ENCODE measurements around the gene KICS2.
"Not testable (repeated sequence)": the region's sequence is repeated elsewhere in the genome, so short reads cannot be mapped to it uniquely, and the experiment has no call there.

KICS2 gene

GRCh38 chr12:64222009-64222765 lies at the start of gene KICS2:
TSS of gene KICS2 (minus strand) at chr12:64222296. CDS start at chr12:64222237, 59 bp downstream.
- peak; percentile 31 for DNase-seq

- no peak for DNase-seq
These were observed 48.3 kb upstream of the KICS2 start for GRCh38 chr12:64270411-64270810.

DNA sequence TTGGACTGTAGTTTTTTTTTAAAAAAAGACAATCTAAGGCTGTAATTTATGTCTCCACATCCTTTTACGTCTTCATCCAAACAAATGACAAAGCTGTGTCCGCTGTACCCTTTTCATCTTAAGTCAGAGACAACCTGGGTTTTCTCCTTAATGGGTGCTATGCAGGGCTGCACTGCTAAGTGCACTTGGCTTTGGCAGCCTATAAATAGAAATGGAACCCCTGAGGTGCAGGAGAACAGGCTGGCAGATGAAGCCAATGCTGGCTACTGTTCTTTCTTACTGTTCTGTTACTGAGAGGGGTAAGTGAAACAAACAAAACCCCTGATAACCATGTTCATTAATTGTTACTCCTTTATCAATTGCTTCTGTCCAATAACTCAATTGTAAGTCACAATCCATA lies 47.1 kb upstream of the KICS2 start:
- no peak for DNase-seq

DNA sequence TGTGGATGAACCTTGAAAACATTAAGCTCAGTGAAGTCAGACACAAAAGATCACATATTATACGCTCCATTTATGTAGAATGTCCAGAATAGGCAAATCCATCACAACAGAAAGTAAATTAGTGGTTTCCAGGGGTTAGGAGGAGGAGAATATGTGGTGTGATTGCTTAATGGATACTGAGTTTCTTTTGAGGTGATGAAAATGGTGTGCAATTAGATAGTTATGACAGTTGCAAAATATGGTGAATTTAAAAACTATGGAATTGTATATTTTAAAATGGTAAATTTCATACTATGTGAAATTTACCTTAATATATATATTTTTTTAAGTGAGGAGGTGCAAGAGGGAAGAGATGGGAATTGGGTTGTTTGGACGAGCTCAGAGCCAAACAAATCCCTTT lies 46.3 kb upstream of the KICS2 start:
- DNase-seq: no peak

DNA sequence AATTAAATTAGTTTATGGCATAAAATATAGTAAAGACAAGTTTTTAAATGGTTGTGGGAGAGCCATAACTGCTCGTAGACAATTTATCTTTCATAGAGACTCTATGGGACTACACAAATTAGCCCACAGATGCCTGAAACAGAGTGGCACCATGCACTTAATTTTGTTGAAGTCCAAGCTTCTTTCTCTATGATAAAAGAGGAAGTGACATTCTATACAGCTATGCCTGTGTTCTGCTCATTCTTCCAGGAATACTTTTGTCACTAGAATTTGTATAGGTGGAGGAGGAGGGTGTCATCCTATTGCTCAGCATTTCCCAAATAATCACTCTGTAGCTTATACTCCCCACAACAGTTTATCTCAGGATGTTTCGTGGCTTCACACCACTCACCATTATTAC lies 43.7 kb upstream of the KICS2 start:
- no peak for DNase-seq

DNA sequence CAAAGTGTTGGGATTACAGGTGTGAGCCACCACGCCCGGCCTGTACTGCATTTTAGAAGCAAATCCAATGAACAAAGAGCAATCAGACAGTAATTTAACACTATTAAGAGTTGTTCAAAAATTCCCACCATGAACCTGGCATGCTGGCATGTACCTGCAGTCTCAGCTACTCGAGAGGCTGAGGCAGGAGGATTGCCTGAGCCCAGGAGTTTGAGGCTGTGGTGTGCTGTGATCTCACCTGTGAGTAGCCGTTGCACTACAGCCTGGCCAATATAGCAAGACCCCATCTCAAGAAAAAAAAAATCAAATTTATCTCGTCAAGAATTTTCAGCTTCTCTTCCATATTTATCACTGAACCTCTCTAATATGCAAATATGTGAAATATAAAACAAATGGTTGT lies 39.7 kb upstream of the KICS2 start:
- DNase-seq: no peak

- no peak for DNase-seq
These were observed 36.5 kb upstream of the KICS2 start for GRCh38 chr12:64258576-64258975.

DNA sequence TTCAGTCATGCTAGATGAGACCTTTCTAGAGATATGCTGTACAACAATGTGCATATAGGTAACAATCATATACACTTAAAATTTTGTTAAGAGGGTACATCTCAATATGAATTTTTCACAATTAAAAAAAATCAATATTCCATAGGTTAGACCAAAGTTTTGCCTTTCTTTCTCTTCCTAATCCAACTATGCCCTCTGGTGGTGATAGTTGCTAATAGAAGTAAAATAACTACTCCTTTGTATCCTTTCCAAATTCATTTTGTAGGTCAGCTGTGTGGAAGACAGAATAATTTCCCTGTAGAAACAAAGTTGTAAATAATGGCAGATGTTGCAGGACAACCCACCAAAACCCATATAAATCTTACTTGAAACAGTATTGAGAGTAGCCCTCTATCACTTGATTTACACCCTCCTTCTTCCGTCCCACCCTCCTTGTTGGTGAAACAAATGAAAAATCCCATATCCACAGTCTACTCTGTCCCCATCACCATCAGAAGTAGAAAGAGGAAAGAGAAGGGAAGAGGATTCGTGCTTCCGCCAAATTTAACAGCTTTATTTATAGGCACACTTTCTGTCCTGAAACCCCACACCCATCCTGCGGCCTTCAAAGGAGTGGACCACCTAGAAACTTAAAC lies 34.2 kb upstream of the KICS2 start:
- DNase-seq: no peak

- no peak for DNase-seq
These were observed 33.2 kb upstream of the KICS2 start for GRCh38 chr12:64255249-64255648.

- DNase-seq: no peak
These were observed 31.3 kb upstream of the KICS2 start for GRCh38 chr12:64253356-64253755.

DNA sequence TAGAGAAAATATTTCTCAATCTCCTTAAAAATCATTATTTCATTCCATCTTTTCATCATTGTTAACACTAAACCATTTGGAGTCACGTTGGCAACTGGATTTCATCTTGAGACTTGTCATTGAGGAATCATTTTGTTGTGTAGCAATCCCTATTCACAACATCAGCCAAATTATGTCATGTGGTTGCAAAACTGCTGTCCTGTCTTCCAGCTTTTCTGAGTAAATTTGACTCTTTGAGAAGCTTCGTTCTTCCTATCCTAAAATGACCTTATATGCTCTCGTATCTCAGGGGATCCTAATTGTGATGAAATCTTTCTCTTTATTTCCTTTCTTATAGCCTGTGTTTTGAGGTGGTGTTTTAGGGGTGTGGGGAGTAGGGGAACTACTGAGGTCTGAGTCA lies 30.6 kb upstream of the KICS2 start:
- DNase-seq: no peak

DNA sequence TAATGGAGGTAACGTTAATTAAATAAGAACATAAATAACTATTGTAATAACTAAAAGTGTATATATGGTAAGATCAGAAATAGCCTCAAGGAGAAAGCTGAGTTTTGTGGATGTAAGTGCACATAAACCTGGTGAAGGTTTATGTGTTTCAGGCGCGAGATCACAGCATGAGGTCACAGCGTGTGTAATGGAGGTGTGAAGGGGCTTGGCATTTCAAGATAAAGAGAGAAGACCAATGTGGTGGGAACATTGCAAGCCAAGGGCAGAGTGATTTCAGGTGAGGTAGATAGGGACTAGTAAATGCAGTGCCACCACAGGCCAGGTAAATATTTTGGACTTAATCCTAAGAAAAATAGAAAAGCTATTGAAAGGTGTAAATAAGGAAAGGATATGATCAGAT lies 21.7 kb upstream of the KICS2 start:
- no peak for DNase-seq

DNA sequence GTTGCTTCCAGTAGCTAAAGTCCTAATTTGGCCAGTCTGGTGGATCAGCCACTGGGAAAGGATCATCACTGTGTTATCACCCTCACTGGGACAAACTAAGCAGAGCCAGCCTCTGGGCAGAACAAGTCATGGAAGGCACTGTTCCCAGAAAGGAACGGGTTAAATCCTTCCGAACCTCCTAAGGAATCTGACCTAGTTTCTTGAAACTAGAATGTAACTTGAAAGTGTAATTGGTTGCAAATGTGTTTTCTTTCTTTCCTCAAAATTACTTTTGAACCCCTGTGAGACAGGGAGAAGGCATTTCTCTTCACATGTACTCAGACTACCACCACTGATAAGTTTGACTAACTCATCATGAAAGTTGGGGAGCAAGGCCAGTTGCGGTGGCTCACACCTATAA lies 18.7 kb upstream of the KICS2 start:
- DNase-seq: no peak

DNA sequence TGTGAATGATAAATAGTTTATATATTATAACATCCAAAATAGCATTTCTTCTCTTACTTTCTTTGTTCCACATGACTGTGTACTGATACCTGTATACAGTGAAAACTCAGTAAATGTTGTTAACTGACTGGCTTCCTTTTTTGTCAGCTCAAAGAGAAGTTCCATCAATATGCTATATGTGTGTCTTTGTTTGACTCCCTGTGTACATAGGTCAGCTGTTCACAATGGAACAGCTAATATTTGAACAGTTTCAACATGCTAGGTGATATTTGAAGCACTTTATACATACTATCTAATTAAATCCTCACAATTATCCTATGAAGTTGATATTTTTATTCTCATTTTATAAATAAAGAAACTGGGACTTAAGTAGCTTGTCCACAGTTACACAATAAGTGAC lies 15.3 kb upstream of the KICS2 start:
- DNase-seq: no peak

DNA sequence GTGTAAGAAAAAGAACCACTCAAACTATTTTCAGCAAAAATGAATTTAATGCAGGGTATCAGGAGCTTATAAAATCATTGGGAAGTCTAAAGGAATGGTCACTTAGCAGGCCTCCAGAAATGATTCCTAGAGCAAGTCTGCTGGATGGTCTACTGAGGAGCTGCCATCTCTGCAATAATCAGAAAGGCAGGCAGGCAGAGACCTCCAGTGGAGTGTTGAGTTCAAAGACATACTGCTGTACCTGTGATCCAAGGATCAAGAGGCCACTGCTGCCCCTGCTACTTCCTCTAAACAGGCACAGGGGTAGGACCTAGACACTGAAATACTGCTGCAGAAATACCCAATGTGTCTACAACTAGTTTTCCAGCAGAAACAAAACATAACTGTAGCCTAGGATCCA lies 14.5 kb upstream of the KICS2 start:
- no peak for DNase-seq

GRCh38 chr12:64232196-64232595 lies 10.1 kb upstream of the KICS2 start:
- DNase-seq: no peak

GRCh38 chr12:64229796-64230195 lies 7.7 kb upstream of the KICS2 start:
- DNase-seq: no peak

GRCh38 chr12:64229240-64229639 lies 7.1 kb upstream of the KICS2 start:
- DNase-seq: no peak

- DNase-seq: no peak
These were observed 3.5 kb upstream of the KICS2 start for GRCh38 chr12:64225626-64226025.

- no peak for DNase-seq
These were observed 466 bp downstream of the KICS2 start for GRCh38 chr12:64221651-64222008.

- DNase-seq: no peak
These were observed 2.0 kb downstream of the KICS2 start for GRCh38 chr12:64220046-64220445.

DNA sequence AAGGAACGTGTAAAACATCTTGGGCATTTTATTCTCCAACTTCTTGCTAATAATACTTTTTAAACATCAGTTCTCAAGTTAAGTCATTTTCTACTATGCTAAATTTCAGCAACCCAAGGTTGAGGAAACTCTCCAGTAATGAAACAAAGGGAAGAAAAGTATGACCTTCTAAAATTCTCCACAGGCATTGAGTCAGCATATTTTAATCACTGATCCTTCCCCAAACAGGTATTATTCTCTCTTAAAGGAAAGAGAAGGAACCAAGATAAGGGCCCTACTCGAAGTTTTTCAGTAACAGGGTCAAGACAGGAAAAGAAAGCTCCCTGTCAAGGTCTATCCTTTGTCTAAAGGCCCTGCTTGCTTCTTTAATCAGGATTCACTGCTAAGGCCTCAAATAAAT lies 3.0 kb downstream of the KICS2 start:
- DNase-seq: no peak

DNA sequence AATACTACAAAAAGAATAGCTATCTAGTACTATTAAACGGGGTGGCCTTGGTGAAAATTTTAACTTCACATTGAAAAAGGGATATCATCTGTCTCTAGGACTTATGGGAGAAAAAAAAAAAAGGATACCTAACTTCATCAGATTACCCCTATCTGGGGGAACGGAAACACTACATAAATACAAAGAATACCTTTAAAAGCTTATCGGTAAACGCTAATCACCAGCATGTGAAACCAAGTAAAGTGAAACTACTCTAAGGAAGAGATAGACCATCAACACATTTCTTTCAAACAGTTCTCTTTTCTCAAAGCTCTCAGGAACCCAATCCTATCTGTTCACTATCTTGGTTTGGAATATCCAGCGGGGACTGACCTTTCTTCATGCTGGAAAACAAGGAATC lies 3.5 kb downstream of the KICS2 start:
- no peak for DNase-seq

GRCh38 chr12:64217643-64218042 lies 4.5 kb downstream of the KICS2 start:
- not testable (repeated sequence) for DNase-seq

DNA sequence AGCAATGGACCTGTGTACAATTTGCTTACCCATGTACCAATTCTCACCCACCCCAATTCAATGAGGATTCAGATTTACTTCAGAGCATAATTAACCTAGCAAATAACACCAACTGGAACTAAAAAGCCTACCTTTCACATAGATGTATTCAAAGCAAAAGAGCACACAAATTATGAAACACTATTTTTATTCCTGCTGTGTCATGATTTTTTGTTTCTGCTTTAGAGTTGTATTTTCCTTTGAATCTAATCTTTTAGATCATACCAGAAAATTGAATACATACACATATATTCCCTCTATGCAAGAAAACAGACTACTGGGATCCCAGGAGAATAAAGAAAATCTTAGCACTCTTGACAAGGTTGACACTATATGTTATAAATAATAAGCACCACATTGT lies 5.9 kb downstream of the KICS2 start:
- no peak for DNase-seq
